ENCODE measurements around the gene ZNF565. TPM values are rescaled to one million over a fixed set of nuclear protein-coding genes. Genes with fewer than 3 reads are reported as not detected.
"Not testable (repeated sequence)": the region's sequence is repeated elsewhere in the genome, so short reads cannot be mapped to it uniquely, and the experiment has no call there.

The ZNF565 gene
- total RNA-seq, 1 experiment from 2014 or later, result 4.1 TPM

- H3K27ac ChIP-seq, result no peak overlapping the region
- H3K4me1 ChIP-seq, result peaks cover 3% of the 10 kb centered on the region; the same call in 1 of the 2 replicates
- no peaks in the 10 kb centered on the region for H3K27me3 ChIP-seq
- no peak overlapping the region for H3K4me3 ChIP-seq
- H3K36me3 ChIP-seq, result peaks cover 78% of the 10 kb centered on the region
- H3K9me3 ChIP-seq (replicated peaks), result no peaks in the 10 kb centered on the region; the same call in 1 of the 2 replicates
- DNase-seq, result no peak
Observed at GRCh38 chr19:36150586-36150985, 63.9 kb downstream of the ZNF565 start.

GRCh38 chr19:36149673-36150406 is 64.6 kb downstream of the ZNF565 start:
- no peak overlapping the region for H3K4me3 ChIP-seq
- no peaks in the 10 kb centered on the region for H3K27me3 ChIP-seq
- no peaks in the 10 kb centered on the region; the same call in 1 of the 2 replicates for H3K9me3 ChIP-seq (replicated peaks)
- no peaks in the 10 kb centered on the region for H3K4me1 ChIP-seq
- no peak overlapping the region for H3K27ac ChIP-seq
- DNase-seq, result no peak
- H3K36me3 ChIP-seq, result peaks cover 85% of the 10 kb centered on the region

GRCh38 chr19:36144624-36145023 is 69.8 kb downstream of the ZNF565 start:
- no peaks in the 10 kb centered on the region for H3K9me3 ChIP-seq (replicated peaks)
- DNase-seq, result no peak
- peaks cover 5% of the 10 kb centered on the region; the same call in 1 of the 2 replicates for H3K4me1 ChIP-seq
- H3K27me3 ChIP-seq, result no peaks in the 10 kb centered on the region
- H3K27ac ChIP-seq, result no peak overlapping the region
- H3K4me3 ChIP-seq, result no peak overlapping the region
- peaks cover 69% of the 10 kb centered on the region for H3K36me3 ChIP-seq

- no peak for DNase-seq
- Histone ChIP-seq H3K9me3 (replicated peaks) (no peaks in the 10 kb centered on the region), H3K36me3 (peaks cover 53% of the 10 kb centered on the region), H3K4me3 (no peak overlapping the region), H3K4me1 (peaks cover 5% of the 10 kb centered on the region; the same call in 1 of the 2 replicates), H3K27me3 (no peaks in the 10 kb centered on the region), H3K27ac (no peak overlapping the region)
Observed at GRCh38 chr19:36142496-36142895, 72.0 kb downstream of the ZNF565 start.

GRCh38 chr19:36142046-36142445 is 72.4 kb downstream of the ZNF565 start:
- peaks cover 49% of the 10 kb centered on the region for H3K36me3 ChIP-seq
- no peak for DNase-seq
- no peak overlapping the region for H3K4me3 ChIP-seq
- H3K9me3 ChIP-seq (replicated peaks), result no peaks in the 10 kb centered on the region
- peaks cover 5% of the 10 kb centered on the region; the same call in 1 of the 2 replicates for H3K4me1 ChIP-seq
- H3K27me3 ChIP-seq, result no peaks in the 10 kb centered on the region
- H3K27ac ChIP-seq, result no peak overlapping the region

GRCh38 chr19:36141039-36141927 is 73.2 kb downstream of the ZNF565 start:
- Histone ChIP-seq H3K4me3 (peak overlapping the region; percentile 91), H3K36me3 (peaks cover 41% of the 10 kb centered on the region), H3K9me3 (replicated peaks) (no peaks in the 10 kb centered on the region), H3K27ac (peak overlapping the region; percentile 6; the same call in 1 of the 2 replicates), H3K27me3 (no peaks in the 10 kb centered on the region), H3K4me1 (peaks cover 5% of the 10 kb centered on the region; the same call in 1 of the 2 replicates)
- peak; percentile 83 to 90 for DNase-seq

- no peaks in the 10 kb centered on the region for H3K9me3 ChIP-seq (replicated peaks)
- peaks cover 33% of the 10 kb centered on the region for H3K36me3 ChIP-seq
- H3K4me1 ChIP-seq, result peaks cover 5% of the 10 kb centered on the region; the same call in 1 of the 2 replicates
- H3K27me3 ChIP-seq, result no peaks in the 10 kb centered on the region
- peak; percentile 70 to 73 for DNase-seq
- H3K4me3 ChIP-seq, result peak overlapping the region; percentile 91
- peak overlapping the region; percentile 85 for H3K27ac ChIP-seq
Observed at GRCh38 chr19:36140304-36141038, 74.0 kb downstream of the ZNF565 start.

- Histone ChIP-seq H3K9me3 (replicated peaks) (no peaks in the 10 kb centered on the region), H3K4me1 (peaks cover 5% of the 10 kb centered on the region; the same call in 1 of the 2 replicates), H3K4me3 (peak within 1 kb of the TSS; percentile 91), H3K27me3 (no peaks in the 10 kb centered on the region), H3K27ac (peak within 1 kb of the TSS; percentile 85), H3K36me3 (peaks cover 25% of the 10 kb centered on the region)
- DNase-seq, result peak; percentile 97 to 98
Observed at GRCh38 chr19:36139473-36140303, 74.8 kb downstream of the ZNF565 start, which contains the start of gene CAPNS1. CAPNS1 (plus strand) TSS chr19:36140066; CDS start chr19:36141012, 946 bp downstream.

- Histone ChIP-seq H3K9me3 (replicated peaks) (no peaks in the 10 kb centered on the region), H3K27me3 (no peaks in the 10 kb centered on the region), H3K4me3 (peak overlapping the region; percentile 91), H3K27ac (peak overlapping the region; percentile 85), H3K4me1 (peaks cover 5% of the 10 kb centered on the region; the same call in 1 of the 2 replicates), H3K36me3 (peaks cover 19% of the 10 kb centered on the region)
- no peak for DNase-seq
Observed at GRCh38 chr19:36139120-36139472, 75.4 kb downstream of the ZNF565 start.

GRCh38 chr19:36136964-36137686 is 77.3 kb downstream of the ZNF565 start:
- Histone ChIP-seq H3K9me3 (replicated peaks) (no peaks in the 10 kb centered on the region), H3K36me3 (peaks cover 7% of the 10 kb centered on the region), H3K27me3 (no peaks in the 10 kb centered on the region), H3K27ac (no peak overlapping the region), H3K4me3 (no peak overlapping the region), H3K4me1 (peaks cover 5% of the 10 kb centered on the region; the same call in 1 of the 2 replicates)
- peak in 1 of 2 experiments; percentile 34 for DNase-seq

- H3K4me1 ChIP-seq; H3K27ac ChIP-seq; H3K9me3 ChIP-seq (replicated peaks); H3K36me3 ChIP-seq; DNase-seq; H3K27me3 ChIP-seq; H3K4me3 ChIP-seq: not testable (repeated sequence)
Observed at GRCh38 chr19:36134867-36135266, 79.6 kb downstream of the ZNF565 start.

Data from SJCRH30 (cell line).